ENCODE data around the gene UBQLN4.

- no peak for TF ChIP-seq CTCF (IDR thresholded peaks at IDR 0.05; ENCODE audit: insufficient read depth, low read length, poor library complexity, severe bottlenecking)
- no peak for TF ChIP-seq EZH2phosphoT487 (conservative IDR thresholded peaks at IDR 0.05; ENCODE audit: low read length)
Measured at GRCh38 chr1:156081917-156082308, 28.3 kb upstream of the UBQLN4 start.
